Activated T-cell treated with anti-CD3 and anti-CD28 coated beads, Interleukin-2, amount 50 U/mL, for 72 hours (primary cell): ENCODE measurements around the gene ARHGEF2. TPM values are rescaled to one million over a fixed set of nuclear protein-coding genes. Genes with fewer than 3 reads are reported as not detected.
A peak's percentile ranks its signal among the peaks of the same experiment; 100 is the strongest.

Source experiments
- ATAC-seq, 2 donors: fragments of 150-1000 bp; cut with Tn5 transposase; replicated peaks in 1 of 2; 2 replicates each; pipeline ENCODE4 v1.10.0; 2021; ENCODE audit warnings: moderate library complexity in 2 of 2, mild to moderate bottlenecking in 1 of 2
- DNase-seq, 2 donors: peaks; one replicate each; pipeline ENCODE4 v3.0.0; 2021 to 2022; ENCODE audit warnings: mixed read lengths in 1 of 2
- H3K27ac Mint-ChIP-seq: one replicate; pipeline ENCODE4 v1.8.0; 2022; ENCODE audit warnings: mild to moderate bottlenecking, moderate library complexity, mixed read lengths
- H3K27me3 Mint-ChIP-seq: one replicate; pipeline ENCODE4 v1.8.0; 2022; ENCODE audit warnings: low read depth, mixed read lengths
- H3K36me3 Mint-ChIP-seq, 2 donors: one replicate each; pipeline ENCODE4 v1.8.0; 2022; ENCODE audit warnings: mixed read lengths in 2 of 2, mild to moderate bottlenecking in 1 of 2; ENCODE audit not compliant: insufficient read depth in 2 of 2
- H3K4me1 Mint-ChIP-seq: one replicate; pipeline ENCODE4 v1.8.0; 2022; ENCODE audit warnings: low read depth, mixed read lengths
- H3K4me3 Mint-ChIP-seq, 2 donors: one replicate each; pipeline ENCODE4 v1.8.0; 2022; ENCODE audit warnings: mild to moderate bottlenecking in 2 of 2, mixed read lengths in 2 of 2, moderate library complexity in 2 of 2
- H3K9me3 Mint-ChIP-seq, 2 donors: one replicate each; pipeline ENCODE4 v1.8.0; 2022; ENCODE audit warnings: mixed read lengths in 2 of 2
- total RNA-seq, 2 donors: library from RNA; stranded (reverse); gene quantifications; one replicate each; pipeline ENCODE4 v1.2.3, GENCODE V29; 2022

Gene ARHGEF2
- total RNA-seq, 2 donors from 2014 or later = 152 to 163 TPM

DNA sequence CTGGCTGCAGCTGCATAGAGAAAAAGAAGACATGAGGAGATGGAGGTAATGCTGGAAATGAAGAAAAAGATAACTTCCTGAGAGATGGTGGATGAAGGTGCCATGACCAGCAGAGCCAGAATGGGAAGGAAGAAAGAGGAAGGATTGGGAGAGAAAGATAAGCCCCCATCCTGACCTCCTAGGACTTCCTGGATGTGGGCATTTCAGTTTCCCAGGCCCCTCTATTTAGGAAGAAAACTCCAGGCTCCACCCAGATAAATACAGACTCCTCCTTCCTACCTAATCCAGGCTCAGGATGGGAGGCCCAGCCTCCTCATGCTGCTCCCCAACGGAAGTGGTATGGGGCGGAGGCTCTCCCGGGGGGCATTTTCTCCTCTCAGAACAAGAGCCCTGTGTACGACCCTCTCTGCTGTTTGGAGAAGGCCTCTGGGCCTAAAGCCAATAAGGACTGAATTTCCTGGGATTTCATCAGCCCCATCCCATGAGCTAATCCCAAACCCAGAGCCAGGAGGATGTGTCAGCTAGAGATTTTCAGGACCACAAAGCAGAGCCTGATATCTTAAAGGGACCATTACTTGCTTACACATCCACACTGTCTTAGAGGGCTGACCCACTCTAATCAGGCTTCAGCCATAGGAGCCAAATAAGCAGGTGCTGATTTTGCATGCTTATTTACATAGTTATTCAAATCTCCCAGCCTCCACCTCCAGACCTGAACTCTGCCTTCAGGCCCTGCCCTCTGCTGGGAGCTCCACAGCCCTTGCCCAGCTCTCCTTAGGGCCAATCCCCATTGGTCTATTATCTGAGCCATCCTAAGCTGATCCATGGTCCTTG, 5.1 kb upstream of the ARHGEF2 start:
- Mint-ChIP-seq H3K9me3 (no peaks in the 10 kb centered on the region), H3K4me1 (peaks cover 43% of the 10 kb centered on the region), H3K36me3 (peaks cover 1 to 12% of the 10 kb centered on the region in 2 donors), H3K4me3 (no peak overlapping the region), H3K27me3 (no peaks in the 10 kb centered on the region), H3K27ac (peak overlapping the region; percentile 40)
- peak in 1 of 2 donors; percentile 27 for ATAC-seq
- DNase-seq = no peak

DNA sequence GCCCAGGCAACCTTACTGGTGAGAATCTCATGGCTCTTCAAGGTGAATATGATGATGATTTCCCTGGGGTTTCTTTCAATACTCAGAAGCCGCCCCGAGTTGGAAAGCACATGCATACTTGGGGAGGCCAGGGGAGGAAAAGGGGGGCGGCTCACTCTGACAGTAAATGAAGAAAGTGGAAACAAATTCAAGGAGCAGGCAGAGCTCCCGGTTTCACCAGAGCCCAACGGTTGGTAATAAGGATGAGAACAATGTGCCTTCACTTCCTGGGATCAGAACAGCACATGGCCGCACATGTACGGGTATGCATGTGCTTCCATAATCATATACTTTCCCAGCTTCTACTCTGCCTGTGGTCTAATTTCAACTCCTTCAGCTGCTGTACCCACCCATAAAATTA, 3.8 kb upstream of the ARHGEF2 start:
- peaks cover 44% of the 10 kb centered on the region for H3K4me1 Mint-ChIP-seq
- ATAC-seq (no peak), DNase-seq (no peak)
- H3K9me3 Mint-ChIP-seq = no peaks in the 10 kb centered on the region
- peak overlapping the region; percentile 42 to 54 for H3K4me3 Mint-ChIP-seq
- peaks cover 7 to 17% of the 10 kb centered on the region in 2 donors for H3K36me3 Mint-ChIP-seq
- H3K27ac Mint-ChIP-seq = peak overlapping the region; percentile 98
- no peaks in the 10 kb centered on the region for H3K27me3 Mint-ChIP-seq

DNA sequence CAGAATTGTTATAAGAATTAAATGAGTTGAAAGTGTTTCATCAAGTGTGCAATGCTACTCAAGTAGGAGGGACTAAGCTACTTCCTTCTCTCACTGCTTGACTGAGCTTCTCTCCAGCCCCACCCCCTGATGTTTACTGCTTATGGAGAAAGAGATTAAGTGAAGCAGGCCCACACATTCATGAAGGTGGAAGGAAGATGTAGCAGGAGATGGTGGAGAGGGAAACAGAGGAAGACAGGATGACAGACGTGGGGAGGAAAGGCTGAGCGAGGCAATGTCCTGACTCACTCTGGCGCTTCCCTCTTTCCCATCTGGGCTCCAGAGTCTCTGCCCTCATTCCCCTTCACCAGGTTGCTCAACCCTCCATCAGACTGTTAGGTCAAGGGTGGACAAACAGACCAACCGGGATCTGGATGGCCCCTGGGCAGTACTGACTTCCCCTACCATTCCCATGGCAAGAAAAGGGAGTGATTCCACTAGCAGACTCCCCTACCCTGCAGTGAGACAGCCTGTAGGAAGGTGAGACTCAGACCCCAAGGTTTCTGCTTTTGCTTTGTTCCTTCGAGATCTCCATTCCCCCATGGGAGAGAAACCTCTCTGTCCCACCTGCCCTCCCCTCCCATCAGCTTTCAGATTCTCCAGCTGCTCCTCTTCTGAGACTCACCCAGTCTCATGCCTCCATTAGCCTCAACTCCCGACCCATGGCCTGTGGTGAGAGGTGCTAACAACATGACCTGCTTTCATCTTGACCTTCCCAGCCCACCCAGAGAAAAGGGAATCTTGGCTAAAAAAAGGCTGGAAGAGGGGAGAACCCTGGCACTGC, 3.1 kb upstream of the ARHGEF2 start:
- Mint-ChIP-seq H3K4me1 (peaks cover 50% of the 10 kb centered on the region), H3K27me3 (no peaks in the 10 kb centered on the region), H3K36me3 (peaks cover 12 to 17% of the 10 kb centered on the region in 2 donors), H3K27ac (peak overlapping the region; percentile 98), H3K9me3 (no peaks in the 10 kb centered on the region), H3K4me3 (peak overlapping the region; percentile 87 to 91)
- peak in 1 of 2 donors; percentile 26 for DNase-seq
- ATAC-seq = no peak

DNA sequence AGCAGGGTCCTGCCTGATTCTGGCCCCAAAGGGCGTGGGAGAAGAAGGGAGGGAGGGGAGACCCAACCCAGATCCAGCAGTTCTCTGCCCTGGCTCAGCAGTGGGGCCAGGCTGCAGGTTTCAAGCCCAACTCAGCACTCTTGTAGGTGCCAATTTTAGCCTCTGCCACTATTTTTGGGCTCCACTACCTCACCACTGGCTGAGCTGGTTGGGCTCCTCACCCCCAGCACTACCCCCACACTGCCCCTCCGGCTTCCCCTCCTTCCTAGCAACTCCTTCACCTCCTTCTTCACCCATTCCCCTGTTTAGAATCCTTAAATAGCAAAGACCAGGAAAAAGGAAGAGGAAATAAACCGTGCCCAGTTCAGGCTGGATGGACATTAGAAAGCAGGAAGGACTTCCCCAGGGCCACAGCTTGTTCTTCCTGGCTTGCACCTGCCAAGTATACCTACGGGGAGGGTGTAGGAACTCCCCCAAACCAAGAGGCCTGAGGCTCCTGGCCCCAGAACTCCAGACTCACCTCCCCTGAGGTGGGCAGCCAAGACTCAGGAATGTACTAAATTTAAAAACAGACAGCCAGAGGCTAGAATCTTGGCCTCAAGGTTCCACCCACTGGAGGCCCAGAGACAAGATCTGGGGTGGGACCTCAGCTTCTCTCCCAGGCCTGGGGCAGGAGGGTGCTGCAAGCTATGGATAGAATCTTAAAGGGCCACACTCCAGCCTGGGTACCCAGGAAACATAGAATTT, 1.4 kb upstream of the ARHGEF2 start:
- no peaks in the 10 kb centered on the region for H3K9me3 Mint-ChIP-seq
- DNase-seq (no peak), ATAC-seq (no peak)
- H3K36me3 Mint-ChIP-seq = peaks cover 15 to 22% of the 10 kb centered on the region in 2 donors
- peaks cover 66% of the 10 kb centered on the region for H3K4me1 Mint-ChIP-seq
- H3K4me3 Mint-ChIP-seq = peak overlapping the region; percentile 87 to 91
- no peaks in the 10 kb centered on the region for H3K27me3 Mint-ChIP-seq
- H3K27ac Mint-ChIP-seq = peak overlapping the region; percentile 98

DNA sequence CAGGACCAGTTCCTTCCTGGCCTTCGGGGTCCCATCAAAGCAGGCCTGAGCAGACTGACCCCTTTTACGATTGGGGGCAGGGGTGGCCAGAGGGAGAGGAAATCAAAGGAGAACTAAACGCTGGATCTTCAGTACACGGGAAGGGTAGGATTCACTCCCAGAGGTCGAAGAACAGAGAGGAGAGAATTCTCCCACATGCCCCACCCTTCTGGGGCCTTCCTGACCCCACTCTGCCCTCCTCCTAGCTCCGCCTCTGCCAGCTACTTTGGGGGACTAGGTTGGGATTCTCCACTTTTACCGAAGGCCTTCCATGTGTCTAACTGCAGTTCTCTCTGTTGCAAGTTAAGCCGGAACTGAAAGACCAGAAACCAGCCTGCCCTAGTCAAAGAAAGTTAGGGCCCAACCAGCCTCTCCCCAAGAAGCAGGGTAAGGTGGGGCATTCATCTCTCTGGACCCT, 654 bp upstream of the ARHGEF2 start:
- Mint-ChIP-seq H3K9me3 (no peaks in the 10 kb centered on the region), H3K4me1 (peaks cover 74% of the 10 kb centered on the region), H3K4me3 (peak overlapping the region; percentile 87 to 91), H3K27me3 (no peaks in the 10 kb centered on the region), H3K27ac (peak overlapping the region; percentile 98), H3K36me3 (peaks cover 15 to 25% of the 10 kb centered on the region in 2 donors)
- ATAC-seq (peak in 1 of 2 donors; percentile 5), DNase-seq (peak in 1 of 2 donors; percentile 30)

DNA sequence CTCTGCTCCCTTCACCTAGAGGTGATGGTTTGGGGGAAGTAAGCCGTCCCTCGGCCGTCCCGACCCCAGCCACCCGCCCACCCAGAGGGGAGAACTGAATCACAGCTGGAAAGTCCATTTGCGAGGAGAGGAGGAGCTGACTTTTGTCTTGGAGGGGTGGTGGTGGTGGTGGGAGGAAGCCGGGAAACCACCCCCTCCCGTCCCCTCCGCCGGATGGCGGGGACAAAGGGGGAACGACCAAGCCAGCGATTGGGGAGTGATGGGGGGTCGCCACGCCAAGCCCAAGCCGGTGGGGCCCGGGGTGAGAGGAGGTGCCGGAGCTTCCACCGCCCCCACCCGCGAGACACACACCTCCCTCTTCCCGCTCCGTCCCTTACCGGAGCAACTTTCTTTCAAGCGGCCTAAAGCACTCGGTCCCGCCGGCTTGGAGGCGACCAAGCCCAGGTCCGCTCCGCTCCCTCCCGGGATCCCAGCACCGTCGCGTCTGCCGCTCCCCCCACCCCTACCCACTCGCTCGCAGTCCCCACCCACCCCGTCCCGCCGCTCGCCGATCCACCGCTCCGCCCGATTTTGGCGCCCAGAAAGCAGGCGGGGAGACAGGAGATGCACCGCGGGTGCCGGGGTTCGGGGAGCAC, 540 bp downstream of the ARHGEF2 start:
- H3K9me3 Mint-ChIP-seq = no peaks in the 10 kb centered on the region
- no peaks in the 10 kb centered on the region for H3K27me3 Mint-ChIP-seq
- H3K4me3 Mint-ChIP-seq = peak overlapping the region; percentile 87 to 91
- DNase-seq (peak; percentile 68 to 69), ATAC-seq (peak; percentile 40 to 54)
- peaks cover 77% of the 10 kb centered on the region for H3K4me1 Mint-ChIP-seq
- peaks cover 15 to 27% of the 10 kb centered on the region in 2 donors for H3K36me3 Mint-ChIP-seq
- H3K27ac Mint-ChIP-seq = peak overlapping the region; percentile 98

DNA sequence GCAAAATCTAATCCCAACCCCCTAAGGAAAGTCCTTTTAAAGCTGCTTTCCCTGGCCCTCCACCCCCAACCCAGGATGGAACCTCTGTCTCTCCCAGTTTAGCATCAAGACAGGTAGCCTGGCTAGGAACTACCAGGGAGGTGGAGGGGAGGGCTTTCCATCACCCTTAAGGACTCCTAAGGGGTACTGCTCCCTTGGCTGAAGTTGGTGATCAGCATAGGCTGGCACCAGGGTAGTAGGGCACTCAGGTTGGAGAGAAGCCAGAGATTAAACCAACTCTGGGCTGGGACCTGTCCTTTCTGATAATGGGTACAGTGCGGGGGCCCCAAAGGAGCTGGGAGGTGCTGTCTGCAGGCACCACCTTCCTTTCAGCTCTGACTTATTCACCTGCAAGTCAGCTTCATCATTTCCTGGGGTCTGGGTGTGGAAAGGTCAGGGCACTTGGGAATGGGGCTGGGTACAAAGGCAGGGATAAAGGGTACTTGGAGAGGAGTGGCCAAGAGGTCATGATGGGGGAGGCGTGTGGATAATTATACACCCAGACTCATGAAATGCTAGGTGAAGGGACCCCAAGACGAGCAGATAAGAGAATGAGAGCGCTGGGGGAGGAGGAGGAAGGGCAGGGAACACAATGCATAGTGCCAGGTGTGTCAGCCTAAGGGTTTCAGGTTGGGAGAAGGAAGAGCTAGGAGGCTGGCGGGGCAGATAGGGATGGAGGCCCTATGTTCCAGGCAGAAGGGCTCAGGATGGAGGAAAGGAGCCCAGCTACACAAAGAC, 1.2 kb downstream of the ARHGEF2 start:
- no peaks in the 10 kb centered on the region for H3K9me3 Mint-ChIP-seq
- H3K27ac Mint-ChIP-seq = peak overlapping the region; percentile 81
- DNase-seq (peak in 1 of 2 donors; percentile 34), ATAC-seq (no peak)
- peak overlapping the region; percentile 87 to 91 for H3K4me3 Mint-ChIP-seq
- H3K36me3 Mint-ChIP-seq = peaks cover 15 to 31% of the 10 kb centered on the region in 2 donors
- peaks cover 77% of the 10 kb centered on the region for H3K4me1 Mint-ChIP-seq
- H3K27me3 Mint-ChIP-seq = no peaks in the 10 kb centered on the region

DNA sequence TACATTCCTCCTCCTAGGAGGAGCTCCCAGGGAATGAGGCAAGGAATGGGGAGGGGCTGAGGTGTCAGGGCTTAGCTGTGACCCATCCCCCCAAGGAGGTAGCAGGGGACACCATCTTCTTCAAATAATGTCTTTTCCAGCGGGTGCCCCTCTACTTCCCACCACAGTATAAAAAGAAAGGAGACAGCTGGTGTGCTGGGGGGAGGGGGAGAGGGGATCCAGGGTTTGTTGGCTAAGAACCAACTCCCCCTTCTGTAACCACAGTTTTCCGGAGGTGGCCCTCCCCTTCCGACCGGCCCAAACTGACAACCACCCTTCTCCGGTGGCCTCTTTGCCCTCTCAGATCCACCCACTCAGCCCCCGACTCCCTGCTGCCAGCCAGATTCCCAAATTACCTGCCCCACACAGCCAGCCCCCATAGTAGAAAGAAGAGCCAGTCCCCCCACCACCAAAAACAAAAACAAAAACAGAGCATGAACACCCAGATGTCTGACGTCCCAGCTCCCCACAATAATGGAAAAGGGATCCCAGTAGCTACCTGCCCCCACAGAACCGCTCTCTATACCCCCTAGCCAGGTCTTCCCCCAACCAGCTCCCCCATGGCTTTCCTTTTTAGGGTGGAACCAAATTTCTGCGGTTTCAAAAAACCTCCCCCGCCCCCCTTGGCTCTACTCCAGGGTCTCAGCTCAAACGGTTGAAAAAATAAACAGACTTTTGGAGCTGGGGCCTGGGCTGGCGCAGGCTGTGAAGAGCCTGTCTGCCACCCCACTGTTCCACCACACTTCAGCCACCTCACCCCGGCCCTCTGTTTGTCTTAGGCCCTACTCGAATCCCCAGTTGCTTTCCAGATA, 2.1 kb downstream of the ARHGEF2 start:
- peak overlapping the region; percentile 81 for H3K27ac Mint-ChIP-seq
- ATAC-seq (no peak), DNase-seq (peak; percentile 52 to 55)
- peaks cover 77% of the 10 kb centered on the region for H3K4me1 Mint-ChIP-seq
- peak overlapping the region; percentile 87 to 91 for H3K4me3 Mint-ChIP-seq
- no peaks in the 10 kb centered on the region for H3K27me3 Mint-ChIP-seq
- peaks cover 15 to 28% of the 10 kb centered on the region in 2 donors for H3K36me3 Mint-ChIP-seq
- H3K9me3 Mint-ChIP-seq = no peaks in the 10 kb centered on the region

DNA sequence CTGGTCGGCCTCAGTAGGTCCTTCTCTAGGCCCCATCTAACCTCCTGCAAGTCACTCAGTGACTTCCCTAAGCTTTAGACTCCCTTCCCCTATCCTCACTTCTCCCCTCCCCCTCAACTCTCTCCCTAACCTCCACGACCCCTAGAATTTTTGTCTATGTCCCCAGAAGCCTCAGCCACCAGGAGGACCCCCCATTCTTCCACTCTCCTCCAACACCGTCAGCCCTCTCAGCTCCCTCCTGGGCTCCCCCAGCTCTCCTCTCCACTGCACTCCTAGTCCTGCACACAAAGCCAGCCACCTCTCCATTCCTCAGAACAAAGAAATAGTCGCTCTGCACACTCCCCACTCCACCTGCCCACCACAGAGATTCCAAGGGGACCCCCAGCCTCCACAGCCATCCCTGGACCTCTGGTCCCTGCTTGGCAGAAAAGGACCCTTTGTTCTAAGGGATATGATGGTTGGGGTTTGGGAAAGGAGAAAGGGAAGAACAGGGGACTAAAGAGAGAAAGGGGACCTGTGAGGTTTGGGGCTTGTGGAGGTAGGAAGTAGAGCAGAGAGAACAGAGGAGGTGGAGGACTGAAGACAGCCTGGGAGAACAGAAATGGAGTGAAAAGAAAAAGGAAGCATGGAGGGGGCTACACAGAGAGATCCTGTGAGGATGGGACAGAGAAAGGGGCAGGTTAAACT, 2.8 kb downstream of the ARHGEF2 start:
- Mint-ChIP-seq H3K9me3 (no peaks in the 10 kb centered on the region), H3K27me3 (no peaks in the 10 kb centered on the region), H3K4me1 (peaks cover 77% of the 10 kb centered on the region), H3K27ac (peak overlapping the region; percentile 81), H3K4me3 (peak overlapping the region; percentile 87 to 91), H3K36me3 (peaks cover 15 to 27% of the 10 kb centered on the region in 2 donors)
- ATAC-seq (no peak), DNase-seq (no peak)

DNA sequence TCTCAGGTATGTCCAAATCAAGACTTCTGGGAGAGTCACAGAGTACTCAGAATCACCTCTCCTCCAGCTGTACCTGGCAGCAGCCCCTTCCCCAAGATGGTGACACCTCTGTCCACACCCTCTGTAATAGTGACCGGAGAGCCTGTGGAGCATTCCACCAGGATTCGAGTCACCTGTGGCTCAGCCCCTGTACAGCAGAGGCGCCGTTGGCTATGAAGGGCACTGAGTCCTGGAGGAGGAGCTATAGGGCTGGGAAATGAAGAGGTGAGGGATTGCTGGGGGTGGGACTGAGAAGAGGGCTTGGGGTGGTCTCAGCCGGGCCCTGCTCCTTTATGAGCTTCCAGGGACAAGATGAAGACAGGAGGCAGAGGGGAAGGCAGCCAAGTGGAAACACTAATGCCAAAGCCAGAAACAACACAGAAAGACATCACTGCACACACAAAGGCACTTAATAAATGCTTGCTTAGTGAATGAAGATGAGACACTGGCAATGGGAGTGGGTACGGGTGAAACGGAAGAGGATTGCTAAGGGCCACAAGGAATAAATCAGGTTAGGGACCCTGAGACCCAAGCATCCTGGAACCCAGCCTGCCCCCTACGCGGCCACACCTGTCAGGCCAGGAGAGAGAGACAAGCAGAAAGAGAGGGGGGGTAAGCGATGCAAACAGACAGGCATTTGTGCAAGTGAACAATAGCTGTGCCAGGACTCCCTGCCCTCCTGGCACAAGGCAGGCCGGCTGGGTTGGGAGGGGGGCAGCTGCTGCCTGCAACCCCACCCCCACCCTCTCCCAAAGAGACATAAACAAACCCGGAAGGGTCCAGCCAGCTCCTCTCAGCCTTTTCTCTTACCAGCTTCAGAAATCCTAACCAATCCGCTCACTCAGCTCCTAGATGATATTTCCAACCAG, 3.9 kb downstream of the ARHGEF2 start:
- Mint-ChIP-seq H3K4me3 (peak overlapping the region; percentile 87 to 91), H3K27me3 (no peaks in the 10 kb centered on the region), H3K36me3 (peaks cover 17 to 26% of the 10 kb centered on the region in 2 donors), H3K9me3 (no peaks in the 10 kb centered on the region), H3K27ac (peak overlapping the region; percentile 94), H3K4me1 (peaks cover 77% of the 10 kb centered on the region)
- ATAC-seq (no peak), DNase-seq (no peak)
